ENCODE measurements around the gene SHOC1. TPM values are rescaled to one million over a fixed set of nuclear protein-coding genes. Genes with fewer than 3 reads are reported as not detected.
"Not testable (repeated sequence)": the region's sequence is repeated elsewhere in the genome, so short reads cannot be mapped to it uniquely, and the experiment has no call there.

Gene SHOC1
- total RNA-seq, 2 experiments from 2014 or later, result not detected

- H3K36me3 Mint-ChIP-seq, result no peaks in the 10 kb centered on the region
- H3K4me3 Mint-ChIP-seq, result no peak overlapping the region
Measured at GRCh38 chr9:111798786-111799185, 4.0 kb upstream of the SHOC1 start.

GRCh38 chr9:111795557-111795839 is 761 bp upstream of the SHOC1 start:
- no peak for ATAC-seq

More at GRCh38 chr9:111798786-111799185, 4.0 kb upstream of the SHOC1 start:
- Mint-ChIP-seq H3K27ac (no peak overlapping the region), H3K27me3 (no peaks in the 10 kb centered on the region), H3K4me1 (peaks cover under 1% of the 10 kb centered on the region), H3K9me3 (ENCODE audit: low read depth) (no peaks in the 10 kb centered on the region)
- DNase-seq (no peak), ATAC-seq (no peak)
- CTCF ChIA-PET, result no interaction called here

GRCh38 chr9:111791821-111792220 is 2.9 kb downstream of the SHOC1 start:
- H3K9me3 Mint-ChIP-seq (ENCODE audit: low read depth); ATAC-seq; H3K36me3 Mint-ChIP-seq; H3K4me1 Mint-ChIP-seq; H3K27ac Mint-ChIP-seq; DNase-seq; H3K4me3 Mint-ChIP-seq; H3K27me3 Mint-ChIP-seq; CTCF ChIA-PET: not testable (repeated sequence)

More at GRCh38 chr9:111795557-111795839, 761 bp upstream of the SHOC1 start:
- DNase-seq, result no peak
- H3K9me3 Mint-ChIP-seq (ENCODE audit: low read depth), result no peaks in the 10 kb centered on the region
- H3K27ac Mint-ChIP-seq, result no peak overlapping the region
- H3K4me1 Mint-ChIP-seq, result no peaks in the 10 kb centered on the region
- H3K36me3 Mint-ChIP-seq, result no peaks in the 10 kb centered on the region
- CTCF ChIA-PET, result no interaction called here
- H3K27me3 Mint-ChIP-seq, result no peaks in the 10 kb centered on the region
- no peak overlapping the region for H3K4me3 Mint-ChIP-seq

GRCh38 chr9:111789881-111790280 is 4.9 kb downstream of the SHOC1 start:
- peaks cover 3% of the 10 kb centered on the region for H3K27me3 Mint-ChIP-seq
- no peaks in the 10 kb centered on the region for H3K4me1 Mint-ChIP-seq
- H3K4me3 Mint-ChIP-seq, result no peak overlapping the region
- CTCF ChIA-PET, result no interaction called here
- no peak overlapping the region for H3K27ac Mint-ChIP-seq
- DNase-seq (no peak), ATAC-seq (no peak)
- peaks cover 2% of the 10 kb centered on the region for H3K36me3 Mint-ChIP-seq
- peaks cover 3% of the 10 kb centered on the region for H3K9me3 Mint-ChIP-seq (ENCODE audit: low read depth)

- H3K36me3 Mint-ChIP-seq, result peaks cover 2% of the 10 kb centered on the region
- no peak overlapping the region for H3K4me3 Mint-ChIP-seq
- CTCF ChIA-PET, result no interaction called here
- ATAC-seq (no peak), DNase-seq (no peak)
- H3K27ac Mint-ChIP-seq, result no peak overlapping the region
- peaks cover 2% of the 10 kb centered on the region for H3K27me3 Mint-ChIP-seq
- H3K9me3 Mint-ChIP-seq (ENCODE audit: low read depth), result peaks cover 3% of the 10 kb centered on the region
- no peaks in the 10 kb centered on the region for H3K4me1 Mint-ChIP-seq
Measured at GRCh38 chr9:111783857-111784256, 10.9 kb downstream of the SHOC1 start.

- no peak overlapping the region for H3K27ac Mint-ChIP-seq
- peaks cover 2% of the 10 kb centered on the region for H3K36me3 Mint-ChIP-seq
Measured at GRCh38 chr9:111783424-111783823, 11.3 kb downstream of the SHOC1 start.

GRCh38 chr9:111766066-111766465 is 28.7 kb downstream of the SHOC1 start:
- DNase-seq, result no peak
- peaks cover 16% of the 10 kb centered on the region for H3K36me3 Mint-ChIP-seq
- H3K4me3 Mint-ChIP-seq, result no peak overlapping the region
- H3K4me1 Mint-ChIP-seq, result peaks cover 5% of the 10 kb centered on the region
- no peaks in the 10 kb centered on the region for H3K27me3 Mint-ChIP-seq
- CTCF ChIA-PET, result no interaction called here
- peaks cover 4% of the 10 kb centered on the region for H3K9me3 Mint-ChIP-seq (ENCODE audit: low read depth)
- H3K27ac Mint-ChIP-seq, result no peak overlapping the region
- no peak for ATAC-seq

More at GRCh38 chr9:111783424-111783823, 11.3 kb downstream of the SHOC1 start:
- Mint-ChIP-seq H3K4me3 (no peak overlapping the region), H3K9me3 (ENCODE audit: low read depth) (peaks cover 3% of the 10 kb centered on the region), H3K4me1 (no peaks in the 10 kb centered on the region), H3K27me3 (no peaks in the 10 kb centered on the region)
- CTCF ChIA-PET, result no interaction called here
- DNase-seq (no peak), ATAC-seq (no peak)

GRCh38 chr9:111762556-111762955 is 32.2 kb downstream of the SHOC1 start:
- no peaks in the 10 kb centered on the region for H3K27me3 Mint-ChIP-seq
- DNase-seq (no peak), ATAC-seq (no peak)
- H3K36me3 Mint-ChIP-seq, result peaks cover 10% of the 10 kb centered on the region
- peaks cover 4% of the 10 kb centered on the region for H3K9me3 Mint-ChIP-seq (ENCODE audit: low read depth)
- H3K27ac Mint-ChIP-seq, result no peak overlapping the region
- H3K4me3 Mint-ChIP-seq, result no peak overlapping the region
- CTCF ChIA-PET, result interaction anchor here (3.5 kb wide), 1 partner anchor 312 kb away, joined by 20 read pairs; no protein-coding TSS in a partner anchor
- peaks cover 2% of the 10 kb centered on the region for H3K4me1 Mint-ChIP-seq

GRCh38 chr9:111759762-111760639 is 34.7 kb downstream of the SHOC1 start:
- no peak overlapping the region for H3K27ac Mint-ChIP-seq
- peaks cover 2% of the 10 kb centered on the region for H3K4me1 Mint-ChIP-seq
- H3K9me3 Mint-ChIP-seq (ENCODE audit: low read depth), result no peaks in the 10 kb centered on the region
- no peaks in the 10 kb centered on the region for H3K36me3 Mint-ChIP-seq
- H3K4me3 Mint-ChIP-seq, result no peak overlapping the region
- no peaks in the 10 kb centered on the region for H3K27me3 Mint-ChIP-seq
- CTCF ChIA-PET, result interaction anchor here (0.8 to 3.5 kb wide), 6 partner anchors 142 to 602 kb away, joined by 3 to 32 read pairs (median 4); no protein-coding TSS in a partner anchor
- peak; percentile 47 for ATAC-seq
- peak; percentile 50 for DNase-seq

- peaks cover 9% of the 10 kb centered on the region for H3K9me3 Mint-ChIP-seq (ENCODE audit: low read depth)
- ATAC-seq, result no peak
- CTCF ChIA-PET, result interaction anchor here (1.0 kb wide), 1 partner anchor 320 kb away, joined by 3 read pairs; no protein-coding TSS in a partner anchor
- peaks cover 22% of the 10 kb centered on the region for H3K36me3 Mint-ChIP-seq
- no peaks in the 10 kb centered on the region for H3K4me1 Mint-ChIP-seq
- H3K27me3 Mint-ChIP-seq, result no peaks in the 10 kb centered on the region
- no peak overlapping the region for H3K4me3 Mint-ChIP-seq
- no peak overlapping the region for H3K27ac Mint-ChIP-seq
- no peak for DNase-seq
Measured at GRCh38 chr9:111754800-111755199, 39.9 kb downstream of the SHOC1 start.

GRCh38 chr9:111752455-111752854 is 42.3 kb downstream of the SHOC1 start:
- no peak overlapping the region for H3K27ac Mint-ChIP-seq
- no peak overlapping the region for H3K4me3 Mint-ChIP-seq
- DNase-seq (no peak), ATAC-seq (no peak)
- H3K36me3 Mint-ChIP-seq, result peaks cover 26% of the 10 kb centered on the region
- H3K27me3 Mint-ChIP-seq, result no peaks in the 10 kb centered on the region
- no peaks in the 10 kb centered on the region for H3K4me1 Mint-ChIP-seq
- CTCF ChIA-PET, result interaction anchor here (1.1 to 1.2 kb wide), 2 partner anchors 154 to 322 kb away, joined by 3 read pairs; no protein-coding TSS in a partner anchor
- peaks cover 9% of the 10 kb centered on the region for H3K9me3 Mint-ChIP-seq (ENCODE audit: low read depth)

Other genes starting within 250 kb of the SHOC1 start
- 1 to 10 TPM in 1 of 2 experiments, not detected in 1; 1.0 TPM for gene PTGR1, start 195.3 kb downstream of the SHOC1 start, total RNA-seq
- gene DNAJC25, start 163.6 kb downstream of the SHOC1 start, total RNA-seq, result 1 to 10 TPM; 3.6 to 4.2 TPM
- 10 to 100 TPM; 17.1 to 20.9 TPM for gene GNG10, start 133.3 kb downstream of the SHOC1 start, total RNA-seq
- gene UGCG, start 101.9 kb upstream of the SHOC1 start, total RNA-seq, result 10 to 100 TPM; 14.4 to 21.6 TPM

All from activated CD8-positive, alpha-beta memory T cell treated with anti-CD3 and anti-CD28 coated beads, Interleukin-2, amount 10 ng/mL, durations not matched to agents 7 days and 5 days (primary cell).